Stimulated activated CD8-positive, alpha-beta memory T cell treated with anti-CD3 and anti-CD28 coated beads, Interleukin-15, amount 100 ng/mL, for 4 hours (primary cell): Measurements from ENCODE around the gene UNC13A.

ENCODE experiments used
- DNase-seq, 2 donors: peaks; one replicate each; pipeline ENCODE4 v3.0.0-alpha.2; 2020; ENCODE audit warnings: low read depth in 2 of 2

Gene UNC13A

DNA sequence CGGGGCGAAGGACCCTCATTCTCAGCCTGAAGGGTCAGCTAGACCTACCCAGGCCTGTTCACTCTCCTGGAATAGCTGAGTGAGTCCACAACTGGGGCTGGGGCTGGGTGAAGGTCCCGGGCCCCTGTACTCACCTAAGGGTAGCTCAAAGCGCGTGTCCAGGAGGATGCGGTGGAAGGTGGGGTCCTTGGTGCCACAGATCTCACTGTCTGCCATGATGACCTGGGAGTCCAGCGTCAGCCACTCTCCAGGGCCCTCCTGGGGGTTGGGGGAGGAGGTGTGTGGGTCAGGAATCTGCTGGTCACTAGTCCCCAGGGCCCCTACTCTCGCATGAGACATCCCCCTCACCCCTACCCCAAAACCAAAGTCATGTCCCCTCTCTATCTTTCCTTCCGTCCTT, 18.7 kb downstream of the UNC13A start:
- DNase-seq, result no peak

DNA sequence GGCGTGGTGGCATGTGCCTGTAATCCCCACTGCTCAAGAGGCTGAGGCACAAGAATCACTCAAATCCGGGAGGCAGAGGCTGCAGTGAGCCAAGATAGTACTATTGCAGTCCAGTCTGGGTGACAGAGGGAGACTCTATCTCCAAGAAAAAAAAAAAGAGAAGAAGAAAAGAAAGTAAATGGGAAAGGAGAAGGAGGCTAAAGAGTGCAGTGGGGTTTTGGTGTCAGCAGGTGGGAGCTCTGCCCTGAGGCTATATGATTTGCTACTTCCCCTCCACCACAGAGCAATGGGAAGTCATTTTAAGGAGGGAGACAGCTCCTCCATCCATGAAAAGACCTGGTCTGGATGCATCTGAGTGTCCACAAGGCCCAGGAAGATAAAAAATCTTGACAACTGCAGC, 23.1 kb downstream of the UNC13A start:
- no peak for DNase-seq

DNA sequence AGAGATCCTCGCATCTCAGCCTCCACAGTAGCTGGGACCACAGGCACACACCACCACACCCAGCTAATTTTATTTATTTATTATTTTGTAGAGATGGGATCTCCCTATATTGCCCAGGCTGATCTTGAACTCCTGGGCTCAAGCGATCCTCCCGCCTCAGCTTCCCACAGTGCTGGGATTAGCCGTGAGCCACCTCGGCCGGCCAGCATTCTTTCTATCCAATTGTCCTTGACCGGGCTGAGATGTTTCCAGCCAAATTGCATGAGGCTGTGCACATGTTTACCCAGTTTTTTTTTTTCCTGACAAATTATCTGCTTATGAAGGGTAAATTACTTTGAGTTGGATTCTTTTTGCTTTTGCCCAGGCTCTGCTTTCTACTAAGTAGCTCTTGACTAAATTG, 28.2 kb downstream of the UNC13A start:
- DNase-seq, result no peak

DNA sequence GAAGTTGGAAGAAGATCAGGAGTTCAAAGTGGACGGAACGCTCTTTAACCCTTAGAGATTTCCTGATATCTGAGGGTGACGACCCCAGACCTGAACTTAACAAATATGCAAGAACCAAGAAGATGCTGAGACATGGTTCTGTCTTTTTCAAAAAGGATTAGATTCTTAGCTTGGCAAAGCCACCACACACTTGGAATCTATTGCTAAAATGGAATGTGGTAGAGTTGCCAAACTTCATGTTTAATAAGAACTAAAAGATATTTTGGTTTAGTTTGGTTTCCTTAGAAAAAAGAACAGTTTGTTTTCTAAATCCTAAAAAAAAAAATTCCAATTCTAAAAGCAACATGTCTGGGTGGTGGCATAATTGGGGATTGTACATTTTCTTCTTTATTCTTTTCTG, 29.5 kb downstream of the UNC13A start:
- DNase-seq, result no peak

DNA sequence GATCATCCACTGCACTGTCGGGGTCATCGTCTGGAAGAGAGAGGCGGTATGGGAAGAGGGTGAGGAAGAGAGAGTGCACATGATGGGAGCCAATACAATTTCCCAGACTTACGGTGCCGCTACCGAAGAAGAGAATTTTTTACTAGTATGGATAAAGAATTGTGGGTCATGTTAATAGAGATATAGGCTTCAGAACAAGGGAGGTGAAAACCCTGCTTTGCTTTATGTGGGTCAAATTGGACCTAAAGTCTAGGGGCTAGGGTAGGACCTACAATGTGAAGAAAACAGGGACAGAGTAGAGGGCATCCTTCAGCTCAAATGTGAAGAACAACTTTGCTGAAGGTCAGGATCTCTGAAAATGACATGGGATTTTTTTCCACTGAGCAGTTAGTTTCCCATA, 29.9 kb downstream of the UNC13A start:
- DNase-seq, result no peak

DNA sequence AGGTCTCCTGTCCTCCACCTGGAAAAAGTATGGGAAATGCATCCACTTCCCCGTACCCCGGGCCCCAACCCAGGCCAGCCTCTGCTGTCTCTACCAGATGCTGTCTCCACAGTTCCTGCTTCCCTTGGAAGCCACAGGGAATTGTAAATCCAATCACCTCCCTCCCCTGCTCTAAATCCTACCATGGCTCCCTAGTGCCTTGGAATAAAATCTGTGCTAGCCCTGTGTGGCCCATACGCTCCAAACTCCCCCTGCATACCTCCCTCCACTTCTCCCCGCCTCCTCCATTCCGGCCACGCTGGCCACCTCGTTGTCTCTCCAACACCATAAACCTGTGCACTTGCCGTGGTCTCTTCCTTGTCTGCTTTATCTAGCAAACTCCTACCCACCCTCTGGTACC, 31.2 kb downstream of the UNC13A start:
- no peak for DNase-seq

DNA sequence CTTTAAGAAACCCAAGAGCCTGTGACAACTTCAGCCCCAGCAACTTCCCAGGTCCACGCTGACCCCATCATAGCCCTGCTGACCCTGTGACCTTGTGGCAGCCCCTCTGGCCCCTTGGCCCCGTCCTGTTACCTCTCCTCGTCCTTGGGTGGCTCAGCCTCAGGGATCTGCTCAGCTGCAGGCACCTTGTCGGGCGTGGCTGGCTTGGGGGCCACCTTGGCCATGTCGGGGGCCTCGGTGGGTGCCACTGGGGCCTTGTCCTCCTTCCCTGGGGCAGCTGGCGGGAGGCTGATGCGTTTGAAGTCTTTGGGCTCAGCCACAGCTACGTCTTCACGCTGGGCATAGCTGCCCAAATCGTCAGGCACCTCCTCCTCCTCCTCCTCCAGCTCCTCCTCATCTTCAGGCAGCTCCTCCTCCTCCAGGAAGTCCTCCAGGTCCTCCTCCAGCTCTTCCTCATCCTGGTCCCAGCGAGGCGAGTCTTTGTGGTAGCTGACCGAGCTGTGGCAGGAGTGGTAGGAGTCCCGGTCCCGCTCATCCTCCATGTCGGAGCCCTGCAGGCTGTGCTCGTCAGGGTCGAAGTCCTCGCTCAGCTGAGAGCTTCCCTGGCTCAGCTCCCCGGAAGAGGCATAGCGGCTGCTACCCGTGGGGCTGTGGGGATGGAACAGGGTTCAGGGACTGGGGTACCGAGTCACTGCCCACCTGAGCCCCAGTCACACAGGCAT, 32.2 kb downstream of the UNC13A start:
- no peak for DNase-seq

DNA sequence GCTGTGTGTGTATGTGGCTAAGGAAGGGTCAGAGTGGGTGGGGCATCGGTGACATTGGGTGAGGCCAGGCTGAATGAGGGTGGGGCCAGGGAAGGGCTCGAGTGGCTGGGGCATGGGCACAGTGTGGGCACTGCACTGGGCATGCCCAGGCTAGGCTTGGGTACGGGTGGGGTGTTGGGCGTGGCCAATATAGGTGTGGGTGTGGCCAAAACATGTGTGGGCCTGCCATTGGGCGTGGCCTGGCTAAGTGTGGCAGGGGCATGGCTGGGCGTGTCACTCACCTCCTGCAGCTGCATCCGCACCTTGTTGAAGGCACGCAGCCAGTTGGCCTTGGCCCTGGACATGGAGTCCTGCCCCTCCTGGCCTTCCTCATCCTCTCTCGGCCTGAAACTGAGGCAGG, 33.2 kb downstream of the UNC13A start:
- no peak for DNase-seq

DNA sequence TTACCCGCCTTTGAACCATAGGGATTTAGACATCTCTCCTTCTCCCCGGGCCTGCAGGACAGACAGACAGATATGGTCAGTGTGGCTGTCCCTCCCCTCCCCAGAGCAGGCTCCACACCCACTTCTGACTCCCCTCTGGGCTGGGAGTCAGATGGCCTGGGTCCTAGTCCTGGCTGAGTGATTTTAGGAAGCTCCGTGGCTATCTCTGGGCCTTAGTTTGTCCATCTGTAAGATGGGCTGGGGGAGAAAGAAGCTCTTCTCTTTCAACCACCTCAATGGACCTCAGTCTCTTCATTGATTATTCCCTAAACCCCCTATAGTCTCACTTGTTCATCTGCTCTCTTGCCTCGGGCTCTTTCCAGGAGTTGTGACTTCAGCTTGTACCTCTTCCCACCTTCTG, 35.5 kb downstream of the UNC13A start:
- no peak for DNase-seq

DNA sequence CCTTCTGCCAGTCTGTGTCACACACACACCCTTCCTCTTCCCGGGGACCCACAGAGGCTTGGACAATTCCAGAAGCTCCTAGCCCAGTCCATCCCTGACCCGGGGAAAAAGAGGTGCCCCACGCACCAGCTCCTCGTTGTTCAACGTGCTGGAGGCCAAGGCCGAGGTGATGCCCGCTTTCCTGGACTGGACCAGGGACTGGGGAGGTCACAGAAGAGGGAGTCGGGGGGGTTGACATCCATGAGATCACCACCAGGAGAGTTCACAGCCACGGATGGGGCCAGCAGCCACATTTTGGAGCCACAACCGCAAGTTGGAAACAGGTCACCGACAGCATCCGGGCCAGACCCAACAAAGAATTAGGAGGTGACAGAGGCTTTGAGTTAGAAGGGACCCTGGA, 39.4 kb downstream of the UNC13A start:
- no peak for DNase-seq

DNA sequence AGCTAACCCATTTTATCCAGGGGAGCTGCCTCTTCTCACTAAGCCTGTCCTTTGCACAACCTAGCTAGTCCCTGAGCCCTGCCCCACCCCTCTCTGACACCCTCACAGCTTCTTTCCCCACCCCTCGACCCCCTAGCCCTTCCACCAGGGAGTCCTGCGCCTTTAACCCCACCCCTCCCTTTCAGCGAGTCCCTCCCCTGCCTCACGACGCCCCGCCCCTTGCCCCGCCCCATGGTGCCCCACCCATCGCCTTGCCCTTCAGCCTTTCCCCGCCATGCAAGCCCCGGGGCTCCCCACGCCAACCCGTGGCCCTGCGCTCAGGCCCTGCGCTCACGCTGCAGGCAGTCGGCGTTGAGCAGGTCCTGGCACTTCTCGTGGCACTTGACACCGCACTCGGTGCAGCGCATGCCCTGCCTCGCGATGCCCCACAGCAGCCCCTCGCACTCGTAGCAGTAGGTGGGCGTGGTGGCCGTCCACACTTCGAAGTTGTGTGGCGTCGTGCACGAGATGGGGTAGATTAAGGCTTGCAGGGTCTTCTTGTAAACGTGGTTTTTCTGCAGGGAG, 40.0 kb downstream of the UNC13A start:
- no peak for DNase-seq

DNA sequence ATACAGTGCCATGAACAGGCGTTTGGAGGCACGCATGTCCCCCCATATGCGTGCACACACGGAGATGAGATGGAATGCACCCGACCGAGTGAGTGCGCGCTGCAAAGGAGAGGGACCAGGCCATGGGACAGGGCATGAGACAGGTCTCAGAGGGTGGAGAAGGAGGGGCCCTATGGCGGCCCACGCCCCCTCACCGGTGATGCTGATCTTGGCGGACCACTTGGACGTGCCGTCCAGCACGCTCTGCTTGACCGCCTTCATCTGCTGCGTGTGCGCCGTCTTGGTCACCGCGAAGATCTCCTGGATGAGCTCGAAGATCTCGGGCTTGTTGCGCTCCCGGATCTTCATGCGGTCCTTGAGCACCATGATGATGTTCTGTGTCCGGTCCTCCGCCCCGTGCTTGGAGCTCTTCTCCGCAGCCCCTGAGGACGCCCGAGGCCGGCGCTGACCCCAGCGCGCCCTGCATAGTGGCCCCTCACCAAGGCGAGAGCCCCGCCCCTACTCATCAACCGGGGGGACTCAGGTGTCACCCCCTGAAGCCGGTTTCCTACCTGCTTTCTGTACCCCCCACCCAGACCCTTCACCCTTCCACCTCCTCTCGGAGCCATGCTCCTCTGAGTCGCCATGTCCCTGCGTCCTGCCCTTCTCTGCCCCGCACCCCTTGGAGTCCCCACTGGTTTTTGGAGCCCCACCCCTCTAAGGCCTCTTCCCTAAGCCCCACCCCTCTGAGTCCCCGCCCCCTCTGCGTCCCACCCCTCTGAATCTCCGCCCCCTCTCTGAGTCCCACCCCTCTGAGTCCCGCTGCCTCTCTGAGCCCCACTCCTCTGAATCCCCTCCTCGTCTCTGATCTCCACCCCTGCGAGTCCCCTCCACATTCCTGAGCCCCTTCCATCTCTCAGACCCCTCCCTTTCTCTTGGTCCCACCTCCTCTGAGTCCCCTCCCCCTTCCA, 40.8 kb downstream of the UNC13A start:
- DNase-seq, result no peak

DNA sequence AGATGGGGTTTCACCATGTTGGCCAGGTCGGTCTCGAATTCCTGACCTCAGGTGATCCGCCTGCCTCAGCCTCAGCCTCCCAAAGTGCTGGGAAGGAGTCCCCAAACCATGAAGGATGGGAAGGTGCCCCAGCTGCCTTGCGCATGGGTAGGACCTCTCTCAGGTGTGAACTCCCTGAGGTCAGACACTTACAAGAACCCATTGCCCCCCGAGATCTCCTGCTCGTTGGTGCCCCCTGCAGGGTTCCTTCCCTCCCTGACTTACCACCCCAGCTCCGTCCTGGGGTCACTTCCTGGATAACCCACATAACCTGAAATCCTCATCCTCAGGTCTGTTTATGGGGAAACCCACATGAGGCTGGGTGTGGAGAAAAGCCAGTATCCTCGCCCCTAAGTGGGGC, 41.7 kb downstream of the UNC13A start:
- no peak for DNase-seq

DNA sequence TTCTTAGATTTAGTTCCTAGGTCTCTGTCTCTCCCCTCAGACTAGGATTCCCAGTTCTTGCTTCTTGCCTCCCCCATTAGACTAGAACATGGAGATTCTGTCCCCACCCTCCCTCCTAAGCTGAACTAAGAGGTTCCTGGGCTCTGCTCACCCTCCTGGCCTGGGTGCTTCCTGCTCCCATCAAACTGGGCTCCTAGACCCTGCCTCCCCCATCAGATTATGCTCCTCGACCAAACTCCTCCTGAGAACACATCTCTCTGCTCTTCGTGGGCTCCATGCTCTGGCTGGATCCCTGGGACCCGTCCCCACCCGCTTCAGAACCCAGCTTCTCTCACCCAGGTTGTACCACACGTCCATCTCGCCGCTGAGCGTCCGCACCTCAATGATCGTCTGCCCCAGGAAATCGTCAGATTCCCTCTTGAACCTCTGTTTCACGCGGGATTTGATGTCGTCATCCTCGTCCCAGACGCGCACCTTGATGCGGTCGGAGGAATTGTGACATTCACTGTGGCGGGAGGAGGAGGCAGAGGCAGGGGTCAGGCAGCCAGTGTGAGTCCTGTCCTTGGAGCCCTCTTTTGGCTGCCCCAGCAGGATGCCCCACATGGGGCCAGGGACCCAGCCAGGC, 42.7 kb downstream of the UNC13A start:
- no peak for DNase-seq

DNA sequence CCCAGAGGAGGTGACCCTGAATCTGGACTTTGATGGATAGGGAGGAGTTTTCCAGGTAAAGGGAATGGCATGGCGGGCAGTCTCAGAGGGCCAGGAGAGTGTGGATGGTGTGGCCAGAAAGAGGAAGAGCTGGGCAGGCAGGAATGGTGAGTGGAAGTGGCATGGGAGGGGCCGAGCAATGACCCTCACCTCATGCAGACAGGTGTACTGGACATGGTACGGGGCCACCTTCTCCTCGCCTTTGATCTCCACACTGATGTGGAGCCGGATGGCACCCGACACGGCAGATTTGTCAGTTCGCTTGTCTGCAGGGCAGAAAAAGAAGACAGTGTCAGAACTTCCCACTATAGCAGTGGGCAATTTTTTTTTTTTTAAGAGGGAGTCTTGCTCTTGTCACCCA, 45.5 kb downstream of the UNC13A start:
- DNase-seq, result no peak

DNA sequence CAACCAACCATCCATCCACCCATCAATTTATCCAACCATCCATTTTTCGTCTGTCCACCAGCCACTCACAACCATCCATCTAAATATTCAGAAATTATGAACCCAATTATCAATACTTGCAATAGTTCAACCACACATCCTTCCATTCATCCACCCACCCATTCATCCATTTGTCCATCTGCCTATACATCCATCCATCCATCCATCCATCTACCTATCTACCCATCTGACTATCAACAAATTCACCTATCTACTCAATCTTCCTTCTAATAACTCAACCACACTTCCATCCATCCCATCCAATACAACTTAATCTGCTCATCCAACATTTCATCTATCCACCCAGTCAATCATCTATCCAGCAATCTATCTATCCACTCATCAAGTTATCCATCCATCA, 46.3 kb downstream of the UNC13A start:
- DNase-seq, result no peak

DNA sequence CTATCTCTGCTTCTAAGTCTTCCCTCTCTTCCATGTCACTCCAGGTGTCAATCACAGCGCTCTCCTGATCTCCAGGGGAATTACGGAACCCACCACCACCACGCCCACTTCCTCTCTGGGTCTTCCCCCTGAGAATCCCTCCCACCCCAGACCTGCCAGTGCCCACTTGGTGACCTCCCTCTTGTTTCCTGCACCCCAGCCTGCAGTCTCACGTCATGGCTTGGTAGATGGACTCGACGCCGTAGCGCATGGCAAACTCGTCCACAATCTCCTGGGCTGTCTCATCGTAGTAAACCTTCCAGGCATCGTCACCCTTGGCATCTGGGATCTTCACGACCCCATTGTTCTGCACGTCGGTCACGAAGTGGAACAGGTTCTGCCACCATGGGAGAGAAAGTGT, 47.0 kb downstream of the UNC13A start:
- no peak for DNase-seq

DNA sequence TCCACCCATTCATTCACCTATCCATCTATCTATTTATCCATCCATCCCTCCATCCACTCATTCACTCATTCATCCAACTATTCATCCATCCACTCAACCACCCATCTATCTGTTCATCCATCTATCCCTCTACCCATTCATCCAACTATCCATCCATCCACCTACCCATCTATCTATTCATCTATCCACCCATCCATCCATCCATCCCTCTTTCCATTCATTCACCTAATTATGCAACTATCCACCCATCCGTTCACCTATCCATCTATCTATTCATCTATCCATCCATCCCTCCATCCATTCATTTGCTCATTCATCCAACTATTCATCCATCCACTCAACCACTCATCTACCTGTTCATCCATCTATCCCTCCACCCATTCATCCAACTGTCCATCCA, 54.5 kb downstream of the UNC13A start:
- no peak for DNase-seq

DNA sequence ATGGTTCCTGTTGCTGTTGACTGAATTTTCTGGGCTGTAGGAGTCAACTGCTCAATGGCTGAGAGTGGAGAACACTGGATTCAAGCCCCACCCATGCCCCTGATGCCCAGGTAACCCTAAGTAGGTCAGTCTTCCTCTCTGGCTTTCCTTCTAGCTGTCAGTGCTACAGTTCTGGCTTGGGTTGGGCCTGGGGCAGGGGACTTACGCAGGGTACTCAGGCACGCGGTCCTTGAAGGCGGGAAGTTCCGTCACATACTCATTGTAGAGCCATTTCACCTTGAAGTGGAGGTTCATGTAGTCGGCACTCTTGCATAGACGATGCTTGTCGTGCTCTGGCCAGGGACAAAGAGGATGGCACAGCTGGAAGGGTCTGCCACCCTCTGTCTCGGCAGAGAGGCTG, 55.6 kb downstream of the UNC13A start:
- DNase-seq, result no peak

DNA sequence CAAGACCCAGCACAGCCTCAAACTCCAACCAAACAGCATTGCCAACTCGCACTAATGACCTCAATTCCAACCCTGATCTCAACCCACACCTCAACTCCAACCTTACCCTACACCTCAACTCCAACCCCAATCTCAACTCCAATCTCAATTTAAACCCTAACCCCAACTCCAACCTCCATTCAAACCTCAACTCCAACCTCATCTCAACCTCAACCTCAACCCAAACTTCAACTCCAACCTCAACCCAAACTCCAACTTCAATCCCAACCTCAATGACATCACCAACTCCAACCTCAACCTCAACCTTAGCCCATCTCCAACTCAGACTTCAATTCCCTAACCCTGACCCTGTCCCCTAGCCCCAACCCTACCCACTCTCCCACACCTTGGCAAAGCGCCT, 58.4 kb downstream of the UNC13A start:
- no peak for DNase-seq

DNA sequence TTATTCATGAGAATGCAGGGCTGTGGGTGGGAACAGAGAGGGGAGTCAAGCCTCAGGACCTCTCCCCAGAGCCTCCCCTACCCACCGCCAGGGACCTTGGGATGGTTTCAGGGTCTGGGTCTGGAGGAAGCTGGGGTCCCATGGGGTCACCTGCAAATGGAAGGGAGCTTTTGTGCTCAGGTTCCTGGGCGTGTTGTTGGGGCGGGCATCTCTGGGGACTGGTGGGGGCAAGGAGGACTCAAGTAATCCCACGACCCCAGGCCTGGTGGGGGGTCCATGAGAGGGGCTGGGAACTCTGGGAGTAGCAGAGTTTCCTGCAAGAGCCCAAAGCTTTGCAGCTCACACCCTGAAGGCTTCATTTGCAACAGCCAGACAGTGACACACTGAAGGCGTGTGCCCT, 60.2 kb downstream of the UNC13A start:
- no peak for DNase-seq

DNA sequence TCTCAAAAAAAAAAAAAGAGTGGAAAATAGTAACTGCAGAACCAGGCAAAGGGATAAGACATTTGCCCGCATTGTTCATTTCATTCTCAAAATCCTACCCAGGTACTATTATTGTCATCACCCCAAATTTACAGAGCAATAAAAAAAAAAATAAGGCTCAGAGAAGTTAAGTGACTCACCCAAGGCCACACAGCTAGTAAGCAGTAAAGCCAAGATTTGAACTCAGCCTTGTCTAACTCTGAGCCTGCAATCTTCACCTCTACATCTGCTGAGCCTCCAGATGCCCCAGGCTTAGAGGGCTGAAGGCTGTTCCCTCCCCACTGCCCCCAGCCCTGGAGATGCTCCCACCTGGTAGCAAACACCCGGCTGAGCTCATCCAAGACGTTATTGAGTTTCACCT, 61.0 kb downstream of the UNC13A start:
- no peak for DNase-seq
